ENCODE measurements around the gene CALR. TPM values are rescaled to one million over a fixed set of nuclear protein-coding genes. Genes with fewer than 3 reads are reported as not detected.

Gene CALR
- total RNA-seq, 1 experiment from 2014 or later: 606 TPM

GRCh38 chr19:12987781-12988180 lies 49.4 kb downstream of the CALR start:
- H3K36me3 ChIP-seq (ENCODE audit: low read depth): no peaks in the 10 kb centered on the region
- no peak overlapping the region for H3K4me2 ChIP-seq
- no peaks in the 10 kb centered on the region for H3K9me3 ChIP-seq (ENCODE audit: insufficient read depth, low read depth)
- intact Hi-C loops (cut with micrococcal nuclease; ENCODE audit: unreplicated experiment): no loop called here
- H3K79me2 ChIP-seq (ENCODE audit: low read depth): no peaks in the 10 kb centered on the region
- H3K9me2 ChIP-seq (ENCODE audit: insufficient read depth): no peaks in the 10 kb centered on the region
- peaks cover 15% of the 10 kb centered on the region for H3K4me1 ChIP-seq (replicated peaks; ENCODE audit: insufficient read depth)
- H2AFZ ChIP-seq: no peak overlapping the region
- H3K27ac ChIP-seq: no peak overlapping the region
- POLR2A ChIA-PET (ENCODE audit: unreplicated experiment): no interaction called here
- BruUV-seq (replicated peaks): no TSS peak
- peaks cover 26% of the 10 kb centered on the region; the same call in 1 of the 2 replicates for H3F3A ChIP-seq (ENCODE audit: insufficient read depth, low read depth)
- DNase-seq: no peak
- no peak for TF ChIP-seq EZH2 (IDR thresholded peaks at IDR 0.05; ENCODE audit: low read depth)
- no peak for TF ChIP-seq CTCF (conservative IDR thresholded peaks at IDR 0.05)
- peaks cover 4% of the 10 kb centered on the region; the same call in 1 of the 2 replicates for H3K27me3 ChIP-seq (ENCODE audit: insufficient read depth, low read depth)
- H3K4me3 ChIP-seq: no peak overlapping the region
- CTCF ChIA-PET: no interaction called here
- H4K20me1 ChIP-seq (ENCODE audit: insufficient read depth): no peaks in the 10 kb centered on the region

- DNase-seq: no peak
- Histone ChIP-seq H3K4me2 (no peak overlapping the region), H3K4me3 (no peak overlapping the region), H4K20me1 (ENCODE audit: insufficient read depth) (no peaks in the 10 kb centered on the region), H3K9me3 (ENCODE audit: insufficient read depth, low read depth) (no peaks in the 10 kb centered on the region), H3K4me1 (replicated peaks; ENCODE audit: insufficient read depth) (peaks cover 6% of the 10 kb centered on the region), H2AFZ (no peak overlapping the region), H3K27me3 (ENCODE audit: insufficient read depth, low read depth) (peaks cover 12% of the 10 kb centered on the region), H3K36me3 (ENCODE audit: low read depth) (no peaks in the 10 kb centered on the region), H3K9me2 (ENCODE audit: insufficient read depth) (no peaks in the 10 kb centered on the region), H3K79me2 (ENCODE audit: low read depth) (no peaks in the 10 kb centered on the region), H3F3A (ENCODE audit: insufficient read depth, low read depth) (peaks cover 23% of the 10 kb centered on the region; the same call in 1 of the 2 replicates), H3K27ac (no peak overlapping the region)
- no peak for TF ChIP-seq EZH2 (IDR thresholded peaks at IDR 0.05; ENCODE audit: low read depth)
- no peak for TF ChIP-seq CTCF (conservative IDR thresholded peaks at IDR 0.05)
- intact Hi-C loops (cut with micrococcal nuclease; ENCODE audit: unreplicated experiment): no loop called here
- POLR2A ChIA-PET (ENCODE audit: unreplicated experiment): no interaction called here
- BruUV-seq (replicated peaks): no TSS peak
- CTCF ChIA-PET: no interaction called here
Measured at GRCh38 chr19:12990431-12990830, 52.0 kb downstream of the CALR start.

GRCh38 chr19:12990853-12991252 lies 52.4 kb downstream of the CALR start:
- H3F3A ChIP-seq (ENCODE audit: insufficient read depth, low read depth): peaks cover 20% of the 10 kb centered on the region; the same call in 1 of the 2 replicates
- H3K79me2 ChIP-seq (ENCODE audit: low read depth): no peaks in the 10 kb centered on the region
- H3K36me3 ChIP-seq (ENCODE audit: low read depth): no peaks in the 10 kb centered on the region
- CTCF ChIA-PET: no interaction called here
- no TSS peak for BruUV-seq (replicated peaks)
- no peak for DNase-seq
- H3K4me1 ChIP-seq (replicated peaks; ENCODE audit: insufficient read depth): peaks cover 5% of the 10 kb centered on the region; the same call in 1 of the 2 replicates
- no peaks in the 10 kb centered on the region for H3K9me2 ChIP-seq (ENCODE audit: insufficient read depth)
- H2AFZ ChIP-seq: no peak overlapping the region
- H3K4me2 ChIP-seq: no peak overlapping the region
- no peak overlapping the region for H3K4me3 ChIP-seq
- no peak overlapping the region for H3K27ac ChIP-seq
- POLR2A ChIA-PET (ENCODE audit: unreplicated experiment): no interaction called here
- H3K9me3 ChIP-seq (ENCODE audit: insufficient read depth, low read depth): no peaks in the 10 kb centered on the region
- peaks cover 12% of the 10 kb centered on the region for H3K27me3 ChIP-seq (ENCODE audit: insufficient read depth, low read depth)
- intact Hi-C loops (cut with micrococcal nuclease; ENCODE audit: unreplicated experiment): no loop called here
- no peaks in the 10 kb centered on the region for H4K20me1 ChIP-seq (ENCODE audit: insufficient read depth)
- TF ChIP-seq EZH2 (IDR thresholded peaks at IDR 0.05; ENCODE audit: low read depth) (no peak), CTCF (conservative IDR thresholded peaks at IDR 0.05) (no peak)

Data from PC-9 (cell line).